Activated naive CD4-positive, alpha-beta T cell treated with anti-CD3 and anti-CD28 coated beads for 36 hours (primary cell): ENCODE data around the gene OR10J1. TPM values are rescaled to one million over a fixed set of nuclear protein-coding genes. Genes with fewer than 3 reads are reported as not detected.
"Not testable (repeated sequence)": the region's sequence is repeated elsewhere in the genome, so short reads cannot be mapped to it uniquely, and the experiment has no call there.

Source experiments
- CTCF ChIA-PET: fragments of 350-600 bp; sonication (Branson Sonifier 250); formaldehyde crosslinking; loops from one replicate; lab custom pipeline; 2021; ENCODE audit warnings: antibody characterized with exemption; lab: Charles Lee
- DNase-seq: peaks from one replicate; pipeline ENCODE4 v3.0.0-alpha.2; 2020
- H3K27ac Mint-ChIP-seq: one replicate; pipeline ENCODE4 v1.8.0; 2021; ENCODE audit warnings: mild to moderate bottlenecking, mixed read lengths
- H3K27me3 Mint-ChIP-seq: one replicate; pipeline ENCODE4 v1.8.0; 2021; ENCODE audit warnings: low read depth, mixed read lengths
- H3K36me3 Mint-ChIP-seq: one replicate; pipeline ENCODE4 v1.8.0; 2021; ENCODE audit warnings: low read depth, mixed read lengths
- H3K4me1 Mint-ChIP-seq: one replicate; pipeline ENCODE4 v1.8.0; 2021; ENCODE audit warnings: low read depth, mixed read lengths
- H3K4me3 Mint-ChIP-seq: one replicate; pipeline ENCODE4 v1.8.0; 2021; ENCODE audit warnings: mild to moderate bottlenecking, moderate library complexity, mixed read lengths
- H3K9me3 Mint-ChIP-seq: one replicate; pipeline ENCODE4 v1.8.0; 2021; ENCODE audit warnings: mixed read lengths
- intact Hi-C: fragments of 100-400 bp; cut with micrococcal nuclease; formaldehyde crosslinking; loops from one replicate; pipeline ENCODE4 v1.15.1; 2023
- total RNA-seq, 2 experiments: library from RNA; stranded (reverse); gene quantifications; one replicate each; pipeline ENCODE4 v1.2.3, GENCODE V29; 2021

OR10J1 gene
- total RNA-seq, 2 experiments from 2014 or later, result not detected

DNA sequence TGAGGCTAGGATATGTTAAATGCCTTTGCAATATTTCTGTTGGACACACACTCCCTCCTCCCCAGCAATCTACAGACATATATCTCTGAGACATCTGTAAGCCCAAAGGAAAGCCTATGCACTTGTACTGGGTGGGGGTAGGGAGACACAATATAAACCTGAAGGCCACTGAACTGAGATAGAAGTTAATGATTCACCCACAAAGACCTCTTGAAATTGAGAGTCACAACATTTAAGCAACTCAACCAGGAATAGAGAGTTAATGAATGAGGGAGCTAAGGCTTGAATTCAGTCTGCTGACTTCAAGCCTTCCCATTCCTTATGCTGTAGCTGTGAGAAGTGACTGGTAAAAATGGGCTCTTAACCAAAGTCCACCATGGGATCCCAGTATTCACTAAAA, 5.0 kb downstream of the OR10J1 start:
- Mint-ChIP-seq H3K27me3 (peaks cover 9% of the 10 kb centered on the region), H3K27ac (no peak overlapping the region), H3K4me1 (no peaks in the 10 kb centered on the region), H3K36me3 (no peaks in the 10 kb centered on the region), H3K4me3 (no peak overlapping the region), H3K9me3 (peaks cover 11% of the 10 kb centered on the region)
- CTCF ChIA-PET, result no interaction called here
- intact Hi-C loops, result no loop called here
- DNase-seq, result no peak

DNA sequence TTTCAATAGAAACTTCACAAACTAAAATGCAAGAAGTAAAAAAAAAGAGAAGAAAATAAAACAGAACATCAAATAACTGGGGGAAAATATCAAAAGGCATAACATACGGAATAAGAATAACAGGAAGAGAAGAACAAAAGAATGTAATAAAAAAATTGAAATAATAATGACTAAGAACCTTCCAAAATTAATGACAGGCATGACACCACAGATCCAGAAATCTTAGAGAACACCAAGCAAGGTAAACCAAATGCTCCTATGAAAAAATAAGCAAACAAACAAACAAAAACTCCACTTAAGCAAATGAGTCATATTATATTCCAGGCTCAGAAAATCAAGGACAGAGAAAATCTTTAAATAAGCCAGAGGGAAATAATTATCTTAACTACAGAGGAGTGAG, 8.7 kb downstream of the OR10J1 start:
- no peaks in the 10 kb centered on the region for H3K4me1 Mint-ChIP-seq
- H3K36me3 Mint-ChIP-seq, result peaks cover 2% of the 10 kb centered on the region
- CTCF ChIA-PET, result interaction anchor here (0.7 kb wide), 1 partner anchor 23 kb away, joined by 3 read pairs; no protein-coding TSS in a partner anchor
- peaks cover 21% of the 10 kb centered on the region for H3K9me3 Mint-ChIP-seq
- H3K4me3 Mint-ChIP-seq, result no peak overlapping the region
- no peak overlapping the region for H3K27ac Mint-ChIP-seq
- intact Hi-C loops, result no loop called here
- DNase-seq, result no peak
- H3K27me3 Mint-ChIP-seq, result no peaks in the 10 kb centered on the region

DNA sequence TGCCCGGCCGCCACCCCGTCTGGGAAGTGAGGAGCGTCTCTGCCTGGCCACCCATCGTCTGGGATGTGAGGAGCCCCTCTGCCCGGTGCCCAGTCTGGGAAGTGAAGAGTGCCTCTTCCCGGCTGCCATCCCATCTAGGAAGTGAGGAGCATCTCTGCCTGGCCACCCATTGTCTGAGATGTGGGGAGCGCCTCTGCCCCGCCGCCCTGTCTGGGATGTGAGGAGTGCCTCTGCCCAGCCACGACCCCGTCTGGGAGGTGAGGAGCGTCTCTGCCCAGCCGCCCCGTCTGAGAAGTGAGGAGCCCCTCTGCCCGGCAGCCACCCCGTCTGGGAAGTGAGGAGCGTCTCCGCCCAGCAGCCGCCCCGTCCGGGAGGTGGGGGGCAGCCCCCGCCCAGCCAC, 10.1 kb downstream of the OR10J1 start:
- H3K36me3 Mint-ChIP-seq, H3K4me3 Mint-ChIP-seq, H3K27ac Mint-ChIP-seq, DNase-seq, H3K27me3 Mint-ChIP-seq, H3K4me1 Mint-ChIP-seq, intact Hi-C loops, CTCF ChIA-PET: not testable (repeated sequence)
- H3K9me3 Mint-ChIP-seq, result peaks cover 21% of the 10 kb centered on the region

DNA sequence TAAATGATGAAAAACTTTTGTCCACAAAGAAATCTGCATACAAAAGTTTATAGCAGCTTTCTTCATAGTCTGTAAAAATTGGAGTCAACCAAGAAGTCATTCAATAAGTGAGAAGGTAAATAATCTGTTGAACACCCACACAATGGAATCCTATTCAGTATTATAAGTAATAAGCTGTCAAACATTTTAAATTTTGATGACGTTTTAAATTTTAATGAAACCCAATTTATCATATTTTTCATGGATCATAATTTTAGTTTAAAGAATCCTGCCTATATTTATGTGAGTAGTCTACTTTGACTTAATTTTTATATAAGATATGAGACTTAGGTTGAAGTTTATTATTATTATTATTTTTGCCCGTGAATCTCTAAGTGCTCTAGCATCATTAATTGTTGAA, 20.0 kb downstream of the OR10J1 start:
- H3K36me3 Mint-ChIP-seq, result no peaks in the 10 kb centered on the region
- H3K27me3 Mint-ChIP-seq, result no peaks in the 10 kb centered on the region
- no peaks in the 10 kb centered on the region for H3K4me1 Mint-ChIP-seq
- CTCF ChIA-PET, result interaction anchor here (0.7 kb wide), 1 partner anchor 12 kb away, joined by 4 read pairs; no protein-coding TSS in a partner anchor
- H3K9me3 Mint-ChIP-seq, result peaks cover 11% of the 10 kb centered on the region
- H3K27ac Mint-ChIP-seq, result no peak overlapping the region
- DNase-seq, result no peak
- intact Hi-C loops, result no loop called here
- no peak overlapping the region for H3K4me3 Mint-ChIP-seq

DNA sequence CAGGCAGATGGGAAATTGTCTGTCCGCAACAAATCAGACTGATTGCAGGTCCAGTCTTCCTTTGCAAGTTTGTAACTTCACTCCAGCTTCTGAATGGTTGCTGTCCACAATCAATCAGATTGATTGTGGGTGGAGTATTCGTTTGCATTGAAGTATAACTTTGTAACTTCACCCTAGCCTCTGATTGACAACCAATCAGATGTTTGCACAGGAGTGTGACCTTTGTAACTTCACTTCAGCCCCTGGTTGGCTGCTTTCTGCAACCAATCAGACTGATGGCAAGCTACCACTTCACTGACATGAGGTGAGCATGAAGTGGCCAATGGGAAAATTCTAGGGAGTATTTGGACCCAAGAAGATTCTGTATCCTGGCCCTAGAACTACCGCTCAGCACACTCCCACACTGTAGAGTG, 25.7 kb downstream of the OR10J1 start:
- Mint-ChIP-seq H3K4me1 (no peaks in the 10 kb centered on the region), H3K27ac (no peak overlapping the region), H3K36me3 (no peaks in the 10 kb centered on the region), H3K9me3 (peaks cover 11% of the 10 kb centered on the region), H3K4me3 (no peak overlapping the region), H3K27me3 (peaks cover 5% of the 10 kb centered on the region)
- no peak for DNase-seq
- CTCF ChIA-PET, result no interaction called here
- intact Hi-C loops, result no loop called here

DNA sequence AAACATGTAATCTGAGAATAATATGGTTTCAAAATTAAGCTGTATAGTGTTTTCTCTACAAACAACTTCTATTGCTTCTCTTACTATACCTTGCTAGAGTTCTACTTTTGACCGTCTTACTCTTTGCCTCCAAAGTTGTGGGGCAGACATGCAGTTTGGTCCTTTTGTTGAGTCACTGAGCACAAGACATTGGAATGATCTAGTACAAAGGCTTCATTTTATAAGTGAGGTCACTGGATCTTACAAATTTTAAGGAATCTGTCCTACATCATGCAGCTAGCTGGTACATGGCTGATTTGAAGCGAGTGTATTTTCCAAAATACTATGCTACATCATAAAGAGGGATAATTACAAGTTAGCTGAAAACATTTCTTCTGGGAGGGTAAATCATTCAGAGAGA, 28.8 kb downstream of the OR10J1 start:
- no peaks in the 10 kb centered on the region for H3K36me3 Mint-ChIP-seq
- H3K27ac Mint-ChIP-seq, result no peak overlapping the region
- no peak overlapping the region for H3K4me3 Mint-ChIP-seq
- CTCF ChIA-PET, result no interaction called here
- H3K4me1 Mint-ChIP-seq, result no peaks in the 10 kb centered on the region
- H3K9me3 Mint-ChIP-seq, result no peaks in the 10 kb centered on the region
- intact Hi-C loops, result no loop called here
- DNase-seq, result no peak
- H3K27me3 Mint-ChIP-seq, result peaks cover 9% of the 10 kb centered on the region

DNA sequence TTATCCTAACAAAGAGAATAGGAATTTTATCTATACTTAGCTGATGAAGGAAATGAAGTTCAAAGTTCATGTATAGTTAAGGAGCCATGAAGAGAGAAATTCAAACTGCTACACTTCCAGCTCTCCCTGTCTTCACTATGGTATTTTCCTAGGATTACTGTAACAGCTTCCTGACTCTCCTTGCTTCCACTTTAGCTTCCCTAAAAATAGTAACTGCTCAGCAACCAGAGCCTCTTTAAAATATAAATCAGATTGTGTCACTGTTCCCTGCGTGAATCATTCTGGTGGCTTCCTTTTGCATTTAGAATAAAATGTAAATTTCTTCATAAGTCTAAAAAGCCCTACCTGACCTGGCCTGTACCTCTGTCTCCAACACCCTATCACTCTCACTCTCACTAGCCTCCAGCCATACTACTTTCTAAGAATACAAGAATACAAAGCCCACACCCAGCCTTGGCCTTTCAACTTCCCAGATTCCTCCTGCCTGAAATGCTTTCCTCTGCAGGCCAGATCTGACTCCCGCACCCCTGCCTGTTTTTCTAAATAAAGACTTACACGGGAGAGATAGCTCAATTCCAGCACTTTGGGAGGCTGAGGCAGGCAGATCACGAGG, 30.5 kb downstream of the OR10J1 start:
- Mint-ChIP-seq H3K9me3 (no peaks in the 10 kb centered on the region), H3K27me3 (peaks cover 11% of the 10 kb centered on the region), H3K4me3 (no peak overlapping the region), H3K36me3 (no peaks in the 10 kb centered on the region), H3K27ac (no peak overlapping the region), H3K4me1 (no peaks in the 10 kb centered on the region)
- no peak for DNase-seq
- CTCF ChIA-PET, result no interaction called here
- intact Hi-C loops, result no loop called here

DNA sequence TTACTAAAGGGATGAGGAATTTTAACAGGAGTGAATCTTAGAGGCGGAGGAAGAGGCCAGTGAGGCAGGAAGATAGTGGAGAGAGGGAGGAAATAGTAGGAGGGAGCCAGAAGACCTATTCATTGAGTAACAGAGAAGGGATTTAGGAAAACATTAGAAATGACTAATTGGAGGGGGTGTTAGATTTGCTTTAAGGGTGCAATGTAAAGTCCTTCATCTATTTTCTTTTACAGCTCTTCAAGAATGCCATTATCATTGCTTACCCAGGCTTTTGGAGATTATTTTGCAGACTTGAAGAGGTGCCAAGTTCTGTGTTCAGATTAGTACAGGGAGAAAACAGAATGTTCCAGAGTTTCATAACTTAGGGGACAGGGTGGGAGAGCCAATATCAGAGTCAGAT, 33.8 kb downstream of the OR10J1 start:
- Mint-ChIP-seq H3K36me3 (no peaks in the 10 kb centered on the region), H3K4me3 (no peak overlapping the region), H3K27me3 (peaks cover 7% of the 10 kb centered on the region), H3K9me3 (no peaks in the 10 kb centered on the region), H3K27ac (no peak overlapping the region), H3K4me1 (no peaks in the 10 kb centered on the region)
- no peak for DNase-seq
- intact Hi-C loops, result no loop called here
- CTCF ChIA-PET, result no interaction called here

DNA sequence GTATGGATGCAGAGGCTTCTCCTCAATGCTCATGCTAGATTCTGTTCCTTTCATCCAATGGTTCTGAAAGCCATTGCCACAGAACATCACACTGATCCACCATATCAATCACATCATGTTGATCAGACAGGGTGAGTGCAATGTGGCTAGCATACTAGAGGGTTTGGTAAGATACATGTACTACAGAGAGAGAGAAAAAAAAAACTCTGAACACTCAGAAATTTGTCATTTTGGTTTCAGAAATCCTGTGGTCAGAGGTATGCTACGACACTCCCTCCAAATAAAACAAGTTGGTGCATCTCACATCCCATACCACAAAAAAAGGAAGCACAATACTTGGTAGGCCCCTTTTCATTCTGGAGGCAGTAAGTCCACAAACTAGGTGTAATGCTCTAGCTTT, 35.4 kb downstream of the OR10J1 start:
- no peaks in the 10 kb centered on the region for H3K9me3 Mint-ChIP-seq
- no peak for DNase-seq
- H3K36me3 Mint-ChIP-seq, result no peaks in the 10 kb centered on the region
- H3K4me1 Mint-ChIP-seq, result no peaks in the 10 kb centered on the region
- H3K27me3 Mint-ChIP-seq, result peaks cover 7% of the 10 kb centered on the region
- intact Hi-C loops, result no loop called here
- no peak overlapping the region for H3K27ac Mint-ChIP-seq
- H3K4me3 Mint-ChIP-seq, result no peak overlapping the region
- CTCF ChIA-PET, result no interaction called here

DNA sequence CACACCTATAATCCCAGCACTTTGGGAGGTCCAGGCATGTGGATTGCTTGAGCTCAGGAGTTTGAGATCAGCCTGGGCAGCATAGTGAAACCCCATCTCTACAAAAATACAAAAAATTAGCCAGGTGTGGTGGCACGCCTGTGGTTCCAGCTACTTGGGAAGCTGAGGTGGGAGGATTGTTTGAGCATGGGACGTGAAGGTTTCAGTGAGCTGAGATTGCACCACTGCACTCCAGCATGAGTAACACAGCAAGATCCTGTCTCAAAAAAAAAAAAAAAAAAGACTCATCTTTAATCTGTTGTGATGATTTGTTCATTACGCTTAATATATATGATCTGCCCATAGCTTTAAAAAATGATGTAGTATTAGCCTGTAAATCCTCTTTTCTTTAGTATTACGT, 44.0 kb downstream of the OR10J1 start:
- CTCF ChIA-PET, result no interaction called here
- peaks cover 4% of the 10 kb centered on the region for H3K9me3 Mint-ChIP-seq
- H3K4me3 Mint-ChIP-seq, result no peak overlapping the region
- no peak overlapping the region for H3K27ac Mint-ChIP-seq
- H3K27me3 Mint-ChIP-seq, result no peaks in the 10 kb centered on the region
- no peaks in the 10 kb centered on the region for H3K36me3 Mint-ChIP-seq
- intact Hi-C loops, result no loop called here
- DNase-seq, result no peak
- no peaks in the 10 kb centered on the region for H3K4me1 Mint-ChIP-seq

Other genes with a start within 250 kb of the OR10J1 start
- not detected for gene ACKR1, start 234.8 kb upstream of the OR10J1 start, total RNA-seq
- gene FCER1A, start 137.4 kb upstream of the OR10J1 start, total RNA-seq, result not detected
- gene OR10J4, start 7.5 kb upstream of the OR10J1 start, total RNA-seq, result not detected
- gene OR10J5, start 96.3 kb downstream of the OR10J1 start, total RNA-seq, result not detected
- not detected for gene APCS, start 148.1 kb downstream of the OR10J1 start, total RNA-seq